Hepatocyte (in vitro differentiated cells): ENCODE results near the gene ATP6V0B. TPM values are rescaled to one million over a fixed set of nuclear protein-coding genes. Genes with fewer than 3 reads are reported as not detected.

Experiments
- DNase-seq: peaks from one replicate; pipeline ENCODE4 v3.0.0-alpha.2; 2016; ENCODE audit warnings: low spot score
- H2AFZ ChIP-seq: fragments of 200-600 bp; sonication (generic); 2 replicates; pipeline ENCODE4 v1.6.0; 2016; ENCODE audit warnings: antibody characterized with exemption, mild to moderate bottlenecking
- H3K27ac ChIP-seq: fragments of 200-600 bp; sonication (generic); 2 replicates; pipeline ENCODE4 v1.5.1; 2016; ENCODE audit warnings: mild to moderate bottlenecking
- H3K27me3 ChIP-seq: fragments of 200-600 bp; sonication (generic); 2 replicates; pipeline ENCODE4 v1.6.1; 2016
- H3K36me3 ChIP-seq: fragments of 200-600 bp; sonication (generic); replicated peaks from 2 replicates; pipeline ENCODE4 v1.5.1; 2016; ENCODE audit warnings: low read depth; ENCODE audit not compliant: insufficient read depth
- H3K4me1 ChIP-seq: fragments of 200-600 bp; sonication (generic); 2 replicates; pipeline ENCODE4 v1.5.1; 2016; ENCODE audit warnings: mild to moderate bottlenecking, moderate library complexity; ENCODE audit not compliant: insufficient read depth
- H3K4me2 ChIP-seq: fragments of 200-600 bp; sonication (generic); 2 replicates; pipeline ENCODE4 v1.6.0; 2016
- H3K4me3 ChIP-seq: fragments of 200-600 bp; sonication (generic); 2 replicates; pipeline ENCODE4 v1.5.1; 2016; ENCODE audit warnings: mild to moderate bottlenecking
- H3K79me2 ChIP-seq: fragments of 200-600 bp; sonication (generic); 2 replicates; pipeline ENCODE4 v1.6.0; 2017; ENCODE audit warnings: mild to moderate bottlenecking
- H3K9me2 ChIP-seq: fragments of 200-600 bp; sonication (generic); replicated peaks from 2 replicates; pipeline ENCODE4 v1.6.0; 2017; ENCODE audit warnings: mild to moderate bottlenecking; ENCODE audit not compliant: insufficient read depth
- H3K9me3 ChIP-seq: fragments of 200-600 bp; sonication (generic); 2 replicates; pipeline ENCODE4 v1.5.1; 2016; ENCODE audit warnings: low read depth, mild to moderate bottlenecking
- H4K20me1 ChIP-seq: fragments of 200-600 bp; sonication (generic); 2 replicates; pipeline ENCODE4 v1.6.0; 2016; ENCODE audit warnings: mild to moderate bottlenecking; ENCODE audit not compliant: insufficient read depth, poor library complexity, severe bottlenecking
- EZH2 ChIP-seq: fragments of 200-600 bp; sonication (generic); IDR thresholded peaks from 2 replicates; pipeline ENCODE4 v1.6.1; 2016; ENCODE audit warnings: antibody characterized with exemption, mild to moderate bottlenecking, borderline replicate concordance
- EZH2phosphoT487 ChIP-seq: fragments of 200-600 bp; sonication (generic); IDR thresholded peaks from one replicate; pipeline ENCODE4 v1.6.1; 2018; ENCODE audit warnings: antibody characterized with exemption, mild to moderate bottlenecking, low read depth, moderate library complexity; ENCODE audit not compliant: unreplicated experiment, severe bottlenecking
- WGBS: methylation state at CpG from one replicate; pipeline ENCODE4 v1.1.6; 2016; ENCODE audit warnings: low lambda C conversion rate; ENCODE audit errors: missing lambda C conversion rate; 5-methylcytosine and 5-hydroxymethylcytosine counted together
- polyA plus RNA-seq: library from polyadenylated mRNA; unstranded; fragments of >200 nt; fragmentation: Nextera tagmentation; extraction: Ambion mirVana; gene quantifications from 2 replicates; pipeline ENCODE4 v1.2.1, GENCODE V29; 2016
- total RNA-seq: library from RNA; depleted of rRNA; stranded (reverse); fragments of >200 nt; gene quantifications from 2 replicates; pipeline ENCODE4 v1.2.3, GENCODE V29; 2014
- TF ChIP-seq, protein P1 (sequence below): fragments of 200-600 bp; sonication (generic); IDR thresholded peaks from 2 replicates; pipeline ENCODE4 v1.5.1; 2016; ENCODE audit warnings: antibody characterized with exemption, mild to moderate bottlenecking; ENCODE audit not compliant: poor library complexity

ATP6V0B gene
- total and polyA plus RNA-seq, 2 experiments from 2014 or later, result 195 to 366 TPM

DNA sequence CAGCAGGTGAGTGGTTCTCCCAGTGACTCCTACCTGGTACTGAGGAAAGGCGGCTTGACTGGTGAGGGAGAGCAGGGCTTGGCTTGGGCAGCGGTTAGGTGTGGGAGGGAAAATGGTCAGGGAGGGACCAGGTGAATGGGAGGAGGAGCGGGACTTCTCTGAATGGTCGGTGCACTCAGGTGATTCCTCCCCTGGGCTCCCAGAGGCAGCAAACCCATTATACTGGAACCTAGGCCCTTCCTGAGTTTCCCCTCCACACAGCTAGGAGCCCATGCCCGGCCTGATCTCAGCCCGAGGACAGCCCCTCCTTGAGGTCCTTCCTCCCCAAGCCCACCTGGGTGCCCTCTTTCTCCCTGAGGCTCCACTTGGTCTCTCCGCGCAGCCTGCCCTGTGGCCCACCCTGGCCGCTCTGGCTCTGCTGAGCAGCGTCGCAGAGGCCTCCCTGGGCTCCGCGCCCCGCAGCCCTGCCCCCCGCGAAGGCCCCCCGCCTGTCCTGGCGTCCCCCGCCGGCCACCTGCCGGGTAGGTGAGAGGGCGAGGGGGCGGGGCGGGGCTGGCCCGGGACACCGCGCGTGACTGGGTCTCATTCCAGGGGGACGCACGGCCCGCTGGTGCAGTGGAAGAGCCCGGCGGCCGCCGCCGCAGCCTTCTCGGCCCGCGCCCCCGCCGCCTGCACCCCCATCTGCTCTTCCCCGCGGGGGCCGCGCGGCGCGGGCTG is 38.9 kb upstream of the ATP6V0B start:
- DNase-seq, result peak; percentile 35
- no peaks in the 10 kb centered on the region for H4K20me1 ChIP-seq
- no peaks in the 10 kb centered on the region for H3K9me3 ChIP-seq
- peak overlapping the region; percentile 94 for H3K4me2 ChIP-seq
- no peak for TF ChIP-seq EZH2phosphoT487
- TF ChIP-seq, protein P1, sequence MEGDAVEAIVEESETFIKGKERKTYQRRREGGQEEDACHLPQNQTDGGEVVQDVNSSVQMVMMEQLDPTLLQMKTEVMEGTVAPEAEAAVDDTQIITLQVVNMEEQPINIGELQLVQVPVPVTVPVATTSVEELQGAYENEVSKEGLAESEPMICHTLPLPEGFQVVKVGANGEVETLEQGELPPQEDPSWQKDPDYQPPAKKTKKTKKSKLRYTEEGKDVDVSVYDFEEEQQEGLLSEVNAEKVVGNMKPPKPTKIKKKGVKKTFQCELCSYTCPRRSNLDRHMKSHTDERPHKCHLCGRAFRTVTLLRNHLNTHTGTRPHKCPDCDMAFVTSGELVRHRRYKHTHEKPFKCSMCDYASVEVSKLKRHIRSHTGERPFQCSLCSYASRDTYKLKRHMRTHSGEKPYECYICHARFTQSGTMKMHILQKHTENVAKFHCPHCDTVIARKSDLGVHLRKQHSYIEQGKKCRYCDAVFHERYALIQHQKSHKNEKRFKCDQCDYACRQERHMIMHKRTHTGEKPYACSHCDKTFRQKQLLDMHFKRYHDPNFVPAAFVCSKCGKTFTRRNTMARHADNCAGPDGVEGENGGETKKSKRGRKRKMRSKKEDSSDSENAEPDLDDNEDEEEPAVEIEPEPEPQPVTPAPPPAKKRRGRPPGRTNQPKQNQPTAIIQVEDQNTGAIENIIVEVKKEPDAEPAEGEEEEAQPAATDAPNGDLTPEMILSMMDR, result no peak
- no peak for TF ChIP-seq EZH2
- H3K27ac ChIP-seq, result no peak overlapping the region
- no peak overlapping the region for H3K4me3 ChIP-seq
- no peaks in the 10 kb centered on the region for H3K79me2 ChIP-seq
- no peaks in the 10 kb centered on the region for H3K36me3 ChIP-seq
- peaks cover 25% of the 10 kb centered on the region for H3K4me1 ChIP-seq
- 35% methylated on average over 8 of the region's 48 CpGs for WGBS
- H3K9me2 ChIP-seq, result no peaks in the 10 kb centered on the region
- no peak overlapping the region for H2AFZ ChIP-seq
- peaks cover 14% of the 10 kb centered on the region for H3K27me3 ChIP-seq

DNA sequence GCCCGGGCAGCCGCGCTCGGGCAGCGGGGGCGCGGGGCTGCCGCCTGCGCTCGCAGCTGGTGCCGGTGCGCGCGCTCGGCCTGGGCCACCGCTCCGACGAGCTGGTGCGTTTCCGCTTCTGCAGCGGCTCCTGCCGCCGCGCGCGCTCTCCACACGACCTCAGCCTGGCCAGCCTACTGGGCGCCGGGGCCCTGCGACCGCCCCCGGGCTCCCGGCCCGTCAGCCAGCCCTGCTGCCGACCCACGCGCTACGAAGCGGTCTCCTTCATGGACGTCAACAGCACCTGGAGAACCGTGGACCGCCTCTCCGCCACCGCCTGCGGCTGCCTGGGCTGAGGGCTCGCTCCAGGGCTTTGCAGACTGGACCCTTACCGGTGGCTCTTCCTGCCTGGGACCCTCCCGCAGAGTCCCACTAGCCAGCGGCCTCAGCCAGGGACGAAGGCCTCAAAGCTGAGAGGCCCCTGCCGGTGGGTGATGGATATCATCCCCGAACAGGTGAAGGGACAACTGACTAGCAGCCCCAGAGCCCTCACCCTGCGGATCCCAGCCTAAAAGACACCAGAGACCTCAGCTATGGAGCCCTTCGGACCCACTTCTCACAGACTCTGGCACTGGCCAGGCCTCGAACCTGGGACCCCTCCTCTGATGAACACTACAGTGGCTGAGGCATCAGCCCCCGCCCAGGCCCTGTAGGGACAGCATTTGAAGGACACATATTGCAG is 38.2 kb upstream of the ATP6V0B start:
- H3K9me3 ChIP-seq, result no peaks in the 10 kb centered on the region
- H4K20me1 ChIP-seq, result no peaks in the 10 kb centered on the region
- peaks cover 14% of the 10 kb centered on the region for H3K27me3 ChIP-seq
- peak overlapping the region; percentile 94 for H3K4me2 ChIP-seq
- no peaks in the 10 kb centered on the region for H3K79me2 ChIP-seq
- no peaks in the 10 kb centered on the region for H3K9me2 ChIP-seq
- H3K36me3 ChIP-seq, result no peaks in the 10 kb centered on the region
- H3K27ac ChIP-seq, result no peak overlapping the region
- H3K4me3 ChIP-seq, result peak overlapping the region; percentile 26
- peak overlapping the region; percentile 31 for H2AFZ ChIP-seq
- WGBS, result 17% methylated on average over 29 of the region's 56 CpGs
- peaks cover 25% of the 10 kb centered on the region for H3K4me1 ChIP-seq
- peak; percentile 72 for DNase-seq
- TF ChIP-seq EZH2phosphoT487, result no peak
- no peak for TF ChIP-seq EZH2
- TF ChIP-seq, protein P1, result no peak

- Histone ChIP-seq H3K36me3 (no peaks in the 10 kb centered on the region), H3K4me2 (peak overlapping the region; percentile 94)
Observed at GRCh38 chr1:43937179-43937865, 37.4 kb upstream of the ATP6V0B start.

More at GRCh38 chr1:43937179-43937865, 37.4 kb upstream of the ATP6V0B start:
- Histone ChIP-seq H2AFZ (no peak overlapping the region), H3K79me2 (no peaks in the 10 kb centered on the region), H3K27ac (no peak overlapping the region), H3K9me3 (no peaks in the 10 kb centered on the region), H3K4me1 (peaks cover 25% of the 10 kb centered on the region), H4K20me1 (no peaks in the 10 kb centered on the region), H3K27me3 (peaks cover 10% of the 10 kb centered on the region), H3K9me2 (no peaks in the 10 kb centered on the region), H3K4me3 (no peak overlapping the region)
- TF ChIP-seq EZH2phosphoT487, result no peak
- no peak for TF ChIP-seq EZH2
- TF ChIP-seq, protein P1, result no peak
- WGBS, result 87% methylated on average over 8 of the region's 8 CpGs
- DNase-seq, result no peak
